Sigmoid colon (tissue), 7 donors: ENCODE data around the gene MYH10. TPM values are rescaled to one million over a fixed set of nuclear protein-coding genes. Genes with fewer than 3 reads are reported as not detected.

Experiments used
- DNase-seq: peaks from one replicate; pipeline ENCODE4 v3.0.0-alpha.2; 2019
- H3K27ac ChIP-seq, 4 donors: fragments of 200-600 bp; sonication (generic); one replicate each; pipeline ENCODE4 v1.5.1; 2016 to 2019; ENCODE audit warnings: mild to moderate bottlenecking in 1 of 4
- H3K27me3 ChIP-seq, 3 donors: fragments of 200-600 bp; sonication (generic); one replicate each; pipeline ENCODE4 v1.5.1; 2019; ENCODE audit warnings: mild to moderate bottlenecking in 1 of 3
- H3K36me3 ChIP-seq, 4 donors: fragments of 200-600 bp; sonication (generic); one replicate each; pipeline ENCODE4 v1.5.1; 2016 to 2019
- H3K4me1 ChIP-seq, 4 donors: fragments of 200-600 bp; sonication (generic); one replicate each; pipeline ENCODE4 v1.5.1; 2017 to 2019
- H3K4me3 ChIP-seq, 4 donors: fragments of 200-600 bp; sonication (generic); one replicate each; pipeline ENCODE4 v1.5.1; 2017 to 2019; ENCODE audit warnings: mild to moderate bottlenecking in 2 of 4, moderate library complexity in 1 of 4
- H3K9me3 ChIP-seq, 4 donors: fragments of 200-600 bp in 3 of 4; sonication (generic) in 3 of 4; one replicate each; pipeline versions ENCODE4 v1.5.1 to v1.6.1; 2013 to 2019
- CTCF ChIP-seq, 4 experiments: fragments of 450-650 bp in 3 of 4; fragments of 200-600 bp in 1 of 4; IDR thresholded peaks; one replicate each; pipeline ENCODE4 v1.5.1; 2016 to 2019; ENCODE audit warnings: antibody characterized with exemption in 4 of 4, mild to moderate bottlenecking in 3 of 4, moderate library complexity in 2 of 4
- EP300 ChIP-seq, 4 donors: sonication (generic); formaldehyde crosslinking; IDR thresholded peaks; one replicate each; pipeline ENCODE4 v1.6.1; 2017; ENCODE audit warnings: antibody characterized with exemption in 4 of 4
- POLR2A ChIP-seq, 2 donors: fragments of 450-650 bp; IDR thresholded peaks; one replicate each; pipeline ENCODE4 v1.6.1; 2016; ENCODE audit warnings: antibody characterized with exemption in 2 of 2, mild to moderate bottlenecking in 2 of 2, moderate library complexity in 2 of 2
- POLR2AphosphoS5 ChIP-seq, 4 donors: sonication (generic); formaldehyde crosslinking; IDR thresholded peaks; one replicate each; pipeline ENCODE4 v1.6.1; 2017; ENCODE audit warnings: antibody characterized with exemption in 4 of 4
- WGBS, 2 donors: extraction: QIAGEN DNeasy Blood & Tissue Kit; methylation state at CpG; one replicate each; pipeline ENCODE4 v1.1.7; 2013; 5-methylcytosine and 5-hydroxymethylcytosine counted together
- intact Hi-C: fragments of 100-400 bp; cut with DNase I; formaldehyde crosslinking; loops from one replicate; pipeline ENCODE4 v1.15.1; 2023
- polyA plus RNA-seq, 3 donors: library from polyadenylated mRNA; stranded (reverse); fragments of 200-250 nt; gene quantifications; one replicate each; pipeline ENCODE4 v1.2.3, GENCODE V29; 2013
- total RNA-seq, 4 donors: library from RNA; depleted of rRNA; stranded (reverse); fragments of >200 nt; gene quantifications; one replicate each; pipeline ENCODE4 v1.1.0, GENCODE V29; 2016
- donor health status: healthy with polysubstance abuse.
- donor health status: Bipolar disorder and iron deficiency.
- donor health status: healthy.

Gene MYH10
- total and polyA plus RNA-seq, 7 donors, result 0.92 to 34.6 (median 22.8) TPM

GRCh38 chr17:8610558-8610957 is 20.0 kb downstream of the MYH10 start:
- Histone ChIP-seq H3K27me3 (no peaks in the 10 kb centered on the region), H3K9me3 (no peaks in the 10 kb centered on the region), H3K36me3 (no peaks in the 10 kb centered on the region), H3K4me3 (no peak overlapping the region), H3K27ac (peak overlapping the region in 3 of 4 donors; percentile 66 to 76 (median 66)), H3K4me1 (peaks cover 0 to 75% (median 38%) of the 10 kb centered on the region in 4 donors)
- no peak for TF ChIP-seq POLR2A (IDR thresholded peaks at IDR 0.05)
- TF ChIP-seq CTCF (IDR thresholded peaks at IDR 0.05), result no peak
- TF ChIP-seq EP300 (IDR thresholded peaks at IDR 0.05), result no peak
- no peak for TF ChIP-seq POLR2AphosphoS5 (IDR thresholded peaks at IDR 0.05)
- 91 to 93% methylated on average over 2 of the region's 2 CpGs for WGBS, 2 donors
- intact Hi-C loops, result no loop called here
- DNase-seq, result no peak

GRCh38 chr17:8609910-8610309 is 20.6 kb downstream of the MYH10 start:
- intact Hi-C loops, result no loop called here
- H3K27ac ChIP-seq, result no peak overlapping the region
- no peak overlapping the region for H3K4me3 ChIP-seq
- no peak for DNase-seq
- TF ChIP-seq POLR2AphosphoS5 (IDR thresholded peaks at IDR 0.05) (no peak), EP300 (IDR thresholded peaks at IDR 0.05) (no peak), POLR2A (IDR thresholded peaks at IDR 0.05) (no peak), CTCF (IDR thresholded peaks at IDR 0.05) (no peak)
- no peaks in the 10 kb centered on the region for H3K36me3 ChIP-seq
- WGBS, 2 donors, result 95 to 97% methylated on average over 4 of the region's 4 CpGs
- H3K27me3 ChIP-seq, result no peaks in the 10 kb centered on the region
- no peaks in the 10 kb centered on the region for H3K9me3 ChIP-seq
- H3K4me1 ChIP-seq, result peaks cover 0 to 72% (median 38%) of the 10 kb centered on the region in 4 donors

- Histone ChIP-seq H3K36me3 (no peaks in the 10 kb centered on the region), H3K4me3 (no peak overlapping the region), H3K9me3 (no peaks in the 10 kb centered on the region), H3K4me1 (peaks cover 0 to 56% (median 36%) of the 10 kb centered on the region in 4 donors), H3K27ac (peak overlapping the region in 2 of 4 donors; percentile 23 to 43), H3K27me3 (no peaks in the 10 kb centered on the region)
- no peak for DNase-seq
- 83 to 90% methylated on average over 8 of the region's 8 CpGs for WGBS, 2 donors
- TF ChIP-seq EP300 (IDR thresholded peaks at IDR 0.05), result no peak
- no peak for TF ChIP-seq POLR2AphosphoS5 (IDR thresholded peaks at IDR 0.05)
- no peak for TF ChIP-seq CTCF (IDR thresholded peaks at IDR 0.05)
- no peak for TF ChIP-seq POLR2A (IDR thresholded peaks at IDR 0.05)
- intact Hi-C loops, result no loop called here
These were observed 22.5 kb downstream of the MYH10 start for GRCh38 chr17:8608001-8608400.

- no peaks in the 10 kb centered on the region for H3K9me3 ChIP-seq
- H3K27me3 ChIP-seq, result no peaks in the 10 kb centered on the region
- no peaks in the 10 kb centered on the region for H3K36me3 ChIP-seq
- no peak for TF ChIP-seq POLR2A (IDR thresholded peaks at IDR 0.05)
- no peak for TF ChIP-seq CTCF (IDR thresholded peaks at IDR 0.05)
- TF ChIP-seq EP300 (IDR thresholded peaks at IDR 0.05), result no peak
- TF ChIP-seq POLR2AphosphoS5 (IDR thresholded peaks at IDR 0.05), result no peak
- H3K4me1 ChIP-seq, result peaks cover 0 to 42% (median 27%) of the 10 kb centered on the region in 4 donors
- peak overlapping the region in 2 of 4 donors; percentile 52 to 54 for H3K27ac ChIP-seq
- 67 to 77% methylated on average over 3 of the region's 3 CpGs for WGBS, 2 donors
- intact Hi-C loops, result no loop called here
- H3K4me3 ChIP-seq, result no peak overlapping the region
- DNase-seq, result no peak
These were observed 24.1 kb downstream of the MYH10 start for GRCh38 chr17:8606401-8606800.

- no peak for DNase-seq
- H3K9me3 ChIP-seq, result no peaks in the 10 kb centered on the region
- intact Hi-C loops, result no loop called here
- no peak for TF ChIP-seq POLR2A (IDR thresholded peaks at IDR 0.05)
- TF ChIP-seq EP300 (IDR thresholded peaks at IDR 0.05), result no peak
- TF ChIP-seq CTCF (IDR thresholded peaks at IDR 0.05), result no peak
- TF ChIP-seq POLR2AphosphoS5 (IDR thresholded peaks at IDR 0.05), result no peak
- no peak overlapping the region for H3K27ac ChIP-seq
- peaks cover 0 to 21% (median 12%) of the 10 kb centered on the region in 4 donors for H3K4me1 ChIP-seq
- H3K36me3 ChIP-seq, result no peaks in the 10 kb centered on the region
- no peak overlapping the region for H3K4me3 ChIP-seq
- no peaks in the 10 kb centered on the region for H3K27me3 ChIP-seq
These were observed 27.8 kb downstream of the MYH10 start for GRCh38 chr17:8602679-8603078.
